Ramos (cell line): Measurements from ENCODE around the gene CISD1.

ENCODE experiments used
- in situ Hi-C: fragments of 300-500 bp; cut with MboI; formaldehyde crosslinking; loops from one replicate; pipeline ENCODE4 v1.14.3; 2022; ENCODE audit warnings: low sequenced_read_pairs; ENCODE audit not compliant: unreplicated experiment

The CISD1 gene

DNA sequence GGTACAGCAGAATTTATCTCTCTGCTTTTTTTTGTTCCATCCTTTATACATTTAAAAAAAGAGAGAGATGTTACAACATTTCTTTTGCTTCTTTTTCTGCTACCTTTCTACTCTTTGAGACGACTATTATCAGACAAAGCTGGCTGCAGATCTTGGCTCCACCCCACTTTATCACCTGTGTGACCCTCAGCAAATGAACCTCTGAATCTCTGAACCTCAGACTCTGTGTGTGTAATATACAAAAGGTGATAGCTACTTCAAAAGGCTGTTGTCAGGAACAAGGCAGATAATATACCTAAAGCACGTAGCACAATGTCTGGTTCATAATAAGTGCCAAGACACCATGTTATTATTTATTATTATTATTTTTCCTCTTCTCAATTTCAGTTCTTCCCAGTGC, 33.3 kb downstream of the CISD1 start:
- in situ Hi-C loops = no loop called here

DNA sequence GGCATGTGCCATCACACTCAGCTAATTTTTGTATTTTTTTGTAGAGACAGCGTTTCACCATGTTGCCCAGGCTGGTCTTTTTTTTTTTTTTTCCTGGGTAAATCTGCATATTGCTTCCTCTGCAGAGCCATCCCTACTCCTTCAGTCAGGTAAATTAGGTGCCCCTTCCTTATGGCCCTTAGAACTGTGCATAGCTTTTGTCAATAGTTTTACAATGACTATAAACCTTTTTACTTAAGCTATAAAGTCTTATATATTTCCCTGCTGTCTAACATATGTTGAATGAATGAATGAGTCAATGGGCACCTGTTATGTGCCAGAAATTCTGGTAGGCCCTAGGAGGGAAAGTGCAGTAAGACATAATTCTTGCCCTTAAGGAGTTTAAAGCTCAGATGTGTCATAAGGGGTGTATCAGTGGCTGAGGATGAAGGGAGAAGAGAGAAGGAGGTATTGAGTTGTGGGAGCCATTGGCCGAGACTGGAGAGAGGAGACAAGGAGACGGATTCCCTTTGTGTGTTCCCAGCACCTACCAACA, 35.2 kb downstream of the CISD1 start:
- in situ Hi-C loops = no loop called here

DNA sequence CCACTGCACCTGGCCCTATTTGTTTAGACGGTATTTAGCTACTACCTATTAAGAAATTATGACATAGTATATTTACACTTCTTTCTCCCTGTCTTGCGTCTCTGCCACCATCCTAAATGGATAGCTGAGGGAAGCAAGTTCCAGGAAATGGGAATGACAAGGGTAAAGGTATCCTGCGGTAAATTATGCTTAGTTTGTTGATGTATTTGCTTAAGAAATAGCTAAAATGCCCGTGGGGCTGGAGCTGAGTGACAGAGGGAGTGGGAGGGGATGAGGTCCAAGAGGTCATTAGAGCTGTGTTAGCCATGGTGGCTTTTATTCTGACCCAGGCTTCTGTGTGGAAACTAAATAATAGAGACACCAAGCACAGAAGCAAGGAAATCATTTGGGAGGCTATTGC, 36.9 kb downstream of the CISD1 start:
- in situ Hi-C loops = no loop called here

GRCh38 chr10:58307676-58308075, 38.7 kb downstream of the CISD1 start:
- in situ Hi-C loops = no loop called here

DNA sequence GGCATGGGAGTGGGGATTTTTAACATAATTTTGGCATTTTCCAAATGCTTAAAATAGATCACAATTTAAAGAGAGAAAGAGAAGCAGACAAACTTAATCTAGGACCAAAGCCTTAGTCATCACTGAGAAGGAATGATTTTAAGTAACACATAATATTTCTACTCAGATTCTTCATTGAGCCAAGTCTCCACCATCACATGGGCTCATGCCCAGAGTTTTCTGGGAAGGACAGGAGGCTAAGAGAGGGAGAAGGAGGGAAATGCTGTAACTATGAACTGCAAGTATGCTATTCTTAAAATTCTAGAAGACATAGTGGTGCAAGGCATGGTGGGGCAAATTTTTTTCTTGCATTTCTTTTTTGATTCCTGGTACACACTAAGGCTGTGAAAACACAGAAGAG, 42.1 kb downstream of the CISD1 start:
- in situ Hi-C loops = no loop called here

GRCh38 chr10:58316874-58317273, 47.9 kb downstream of the CISD1 start:
- in situ Hi-C loops = no loop called here

DNA sequence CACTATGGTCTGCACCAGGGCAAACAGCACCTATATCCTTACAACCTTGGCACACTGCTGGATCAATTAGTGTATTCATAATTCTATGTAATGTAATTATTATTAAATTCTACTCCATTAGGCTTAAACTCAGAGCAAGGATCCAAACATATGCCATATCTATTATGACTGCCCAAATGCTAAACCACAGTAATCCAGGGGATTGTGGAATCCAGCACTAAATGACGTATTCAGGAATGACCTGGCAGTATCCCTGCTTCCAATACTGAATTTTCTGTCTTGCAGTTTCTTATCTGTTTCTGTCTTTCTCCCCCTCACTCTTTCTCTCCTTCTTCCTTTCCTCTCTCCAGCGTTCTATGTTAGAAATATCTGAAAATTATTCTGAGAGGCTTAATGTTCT, 49.4 kb downstream of the CISD1 start:
- in situ Hi-C loops = no loop called here

DNA sequence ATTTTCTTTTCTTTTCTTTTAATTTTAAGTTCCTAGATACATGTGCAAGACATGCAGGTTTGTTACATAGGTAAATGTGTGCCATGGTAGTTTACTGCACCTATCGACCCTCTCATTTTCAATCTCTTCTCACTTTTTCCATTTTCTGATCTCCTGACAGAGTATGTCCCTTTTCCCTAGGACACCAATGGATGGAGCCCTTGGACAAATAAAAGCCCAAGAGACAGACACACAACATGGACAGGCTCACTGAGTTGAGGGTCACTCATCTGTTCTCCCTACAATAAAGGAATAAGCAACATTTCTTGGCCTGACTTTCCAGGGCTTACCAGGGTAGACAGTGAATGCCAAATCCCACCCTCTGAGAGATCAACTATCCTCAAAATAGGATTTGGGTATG, 50.6 kb downstream of the CISD1 start:
- in situ Hi-C loops = no loop called here

GRCh38 chr10:58320351-58321049, 51.5 kb downstream of the CISD1 start:
- in situ Hi-C loops = no loop called here

DNA sequence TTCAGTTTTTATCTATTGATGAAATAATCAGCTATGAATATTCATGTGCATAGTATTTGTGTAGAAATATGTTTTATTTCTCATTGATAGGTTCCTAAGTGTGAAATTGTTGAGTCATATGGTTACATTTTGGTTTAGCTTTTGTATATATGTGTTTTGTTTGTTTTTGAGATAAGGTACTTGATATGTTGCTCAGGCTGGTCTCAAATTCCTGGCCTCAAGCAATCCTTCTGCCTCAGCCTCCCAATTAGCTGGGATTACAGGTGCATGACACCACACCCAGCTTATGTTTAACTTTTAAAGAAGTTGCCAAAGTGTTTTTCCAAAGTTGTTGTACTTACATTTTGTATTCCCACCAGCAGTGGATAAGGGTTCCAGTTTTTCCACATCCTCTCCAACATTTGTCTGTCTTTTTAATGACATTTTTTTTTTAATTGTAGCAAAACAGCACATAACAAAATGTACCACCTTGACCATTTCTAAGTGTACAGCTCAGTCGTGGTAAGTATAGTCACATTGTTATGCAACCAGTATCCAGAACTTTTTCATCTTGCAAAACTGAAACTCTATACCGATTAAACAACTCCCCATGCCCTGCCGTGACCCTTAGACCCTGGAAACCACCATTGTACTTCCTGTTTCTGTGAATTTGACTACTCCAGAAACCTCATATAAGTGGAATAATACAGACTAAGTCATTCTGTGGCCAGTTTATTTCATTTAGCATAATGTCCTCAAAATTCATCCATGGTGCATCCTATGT, 53.3 kb downstream of the CISD1 start:
- in situ Hi-C loops = no loop called here

- in situ Hi-C loops = no loop called here
Measured at GRCh38 chr10:58322835-58323209, 53.9 kb downstream of the CISD1 start.

DNA sequence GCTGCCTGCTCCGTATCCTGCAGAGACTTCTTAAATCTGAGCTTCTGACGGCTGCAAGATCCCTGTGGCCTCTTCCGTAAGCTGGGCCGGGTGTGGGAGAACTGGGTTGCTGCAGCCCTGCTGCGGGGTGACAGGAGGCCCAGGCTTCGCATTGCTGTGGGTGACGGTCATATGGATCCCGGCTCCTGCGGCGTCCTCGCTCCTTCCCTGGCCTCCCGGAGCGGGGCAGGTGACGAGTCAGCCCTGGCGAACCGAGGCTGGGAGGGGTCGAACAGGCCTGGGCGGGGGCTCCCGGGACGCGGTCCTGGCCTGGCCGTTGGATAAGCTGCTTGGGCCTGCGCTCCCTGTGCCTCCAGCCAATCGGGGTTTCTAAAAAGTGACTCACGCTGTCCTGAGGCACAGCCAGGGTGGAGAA, 58.0 kb downstream of the CISD1 start:
- in situ Hi-C loops = no loop called here

- in situ Hi-C loops = no loop called here
Measured at GRCh38 chr10:58328233-58328632, 59.3 kb downstream of the CISD1 start.

- in situ Hi-C loops = no loop called here
Measured at GRCh38 chr10:58330431-58330830, 61.5 kb downstream of the CISD1 start.

GRCh38 chr10:58331646-58332045, 62.7 kb downstream of the CISD1 start:
- in situ Hi-C loops = no loop called here

DNA sequence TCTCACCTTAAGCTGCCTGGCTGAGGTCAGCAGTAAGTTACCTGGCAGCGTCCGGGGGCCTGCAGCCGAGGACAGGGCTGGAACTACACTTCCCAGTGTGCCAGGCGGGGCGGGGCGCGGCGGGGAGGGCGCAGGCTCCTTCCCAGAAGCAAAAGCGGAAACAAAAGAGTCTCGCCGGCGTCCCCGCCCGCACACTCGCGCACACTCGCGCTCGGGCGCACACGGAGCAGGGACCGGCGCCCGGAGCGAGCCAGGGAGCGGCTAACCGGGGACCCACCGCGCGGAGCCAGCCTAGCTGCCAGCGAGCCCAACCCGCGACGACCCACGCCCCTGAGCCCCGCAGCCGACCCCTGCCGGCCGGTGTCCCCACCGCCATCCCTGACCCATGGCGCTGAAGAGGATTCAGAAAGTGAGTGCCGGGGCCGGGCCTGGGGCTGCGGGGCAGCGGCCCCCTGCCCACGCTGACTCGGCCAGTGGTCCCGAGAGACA, 65.9 kb downstream of the CISD1 start, which contains the start of gene UBE2D1:
Gene UBE2D1 (plus strand): TSS at position 190 of the 489 bp plus-strand sequence. CDS start 196 bp downstream, at position 386.
- in situ Hi-C loops = no loop called here

DNA sequence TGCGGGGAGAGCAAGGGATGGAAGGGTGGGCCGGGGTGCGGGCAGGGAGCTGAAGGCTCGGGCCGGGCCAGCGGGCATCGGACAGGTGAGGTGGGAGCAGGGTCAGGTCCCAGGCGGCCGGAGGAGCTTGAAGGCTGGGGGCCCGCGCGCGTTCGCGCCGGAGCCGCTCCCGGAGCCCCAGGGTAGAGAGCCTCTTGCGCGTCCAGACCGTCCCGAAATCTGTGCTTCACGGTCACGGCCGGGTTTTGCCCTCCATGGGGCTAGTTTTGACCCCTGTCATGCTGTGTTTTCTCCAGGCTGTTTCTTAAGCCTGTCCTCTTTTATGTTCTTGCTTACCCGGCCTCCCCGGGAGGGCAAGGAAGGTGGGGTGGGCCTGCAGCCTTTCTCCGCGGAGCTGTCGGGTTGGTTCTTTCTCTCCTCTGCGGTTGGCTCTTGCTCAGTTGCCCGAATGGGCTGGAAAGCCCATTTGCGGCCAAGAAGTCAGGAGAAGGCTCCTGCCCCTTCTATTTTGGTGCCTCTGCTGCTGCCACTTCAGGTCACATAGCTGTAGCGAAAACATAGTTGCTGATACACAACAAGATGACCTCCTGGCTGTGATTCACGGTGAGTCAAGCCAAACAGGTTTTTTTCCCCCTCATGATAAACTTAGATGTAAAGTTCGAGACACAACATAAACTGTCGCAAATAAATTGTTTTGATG, 66.5 kb downstream of the CISD1 start:
- in situ Hi-C loops = no loop called here

GRCh38 chr10:58336242-58336641, 67.3 kb downstream of the CISD1 start:
- in situ Hi-C loops = no loop called here
